ENCODE data around the gene ASMT.
"Not testable (repeated sequence)": the region's sequence is repeated elsewhere in the genome, so short reads cannot be mapped to it uniquely, and the experiment has no call there.

The ASMT gene

GRCh38 chrX:1598021-1598875 lies 16.6 kb upstream of the ASMT start:
- DNase-seq = no peak

- DNase-seq = no peak
Measured at GRCh38 chrX:1598876-1599790, 15.7 kb upstream of the ASMT start.

DNA sequence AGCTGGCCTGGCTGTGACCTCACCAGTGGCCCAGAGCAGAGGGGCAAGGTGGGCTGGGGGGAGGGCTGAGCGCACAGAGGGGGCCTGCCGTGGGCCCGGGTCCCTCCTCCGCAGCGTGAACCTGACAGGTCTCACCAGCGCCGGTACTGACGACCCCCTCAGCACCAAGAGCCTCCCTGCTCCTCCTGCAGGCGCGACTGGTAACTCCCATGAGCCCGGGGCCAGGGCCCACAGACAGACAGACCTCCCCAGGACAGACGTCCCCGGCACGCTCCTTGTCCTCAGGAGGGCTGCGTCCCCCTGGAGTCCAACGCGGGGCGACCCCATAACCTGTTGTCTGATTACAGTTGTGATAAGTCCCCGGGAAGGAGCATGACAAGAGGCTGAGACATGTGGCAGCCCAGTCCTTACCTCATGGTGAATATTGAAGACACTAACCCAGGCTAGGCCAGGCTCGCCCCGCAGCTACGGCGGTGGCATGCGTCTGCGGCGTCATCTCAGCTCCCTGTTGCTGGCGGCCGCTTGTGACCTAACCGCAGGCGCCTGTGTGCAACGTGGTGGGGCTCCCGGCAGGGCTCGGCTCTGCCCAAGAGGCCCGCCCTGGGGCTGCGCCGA lies 15.0 kb upstream of the ASMT start:
- no peak for DNase-seq

GRCh38 chrX:1600406-1601050 lies 14.3 kb upstream of the ASMT start:
- no peak for DNase-seq

DNA sequence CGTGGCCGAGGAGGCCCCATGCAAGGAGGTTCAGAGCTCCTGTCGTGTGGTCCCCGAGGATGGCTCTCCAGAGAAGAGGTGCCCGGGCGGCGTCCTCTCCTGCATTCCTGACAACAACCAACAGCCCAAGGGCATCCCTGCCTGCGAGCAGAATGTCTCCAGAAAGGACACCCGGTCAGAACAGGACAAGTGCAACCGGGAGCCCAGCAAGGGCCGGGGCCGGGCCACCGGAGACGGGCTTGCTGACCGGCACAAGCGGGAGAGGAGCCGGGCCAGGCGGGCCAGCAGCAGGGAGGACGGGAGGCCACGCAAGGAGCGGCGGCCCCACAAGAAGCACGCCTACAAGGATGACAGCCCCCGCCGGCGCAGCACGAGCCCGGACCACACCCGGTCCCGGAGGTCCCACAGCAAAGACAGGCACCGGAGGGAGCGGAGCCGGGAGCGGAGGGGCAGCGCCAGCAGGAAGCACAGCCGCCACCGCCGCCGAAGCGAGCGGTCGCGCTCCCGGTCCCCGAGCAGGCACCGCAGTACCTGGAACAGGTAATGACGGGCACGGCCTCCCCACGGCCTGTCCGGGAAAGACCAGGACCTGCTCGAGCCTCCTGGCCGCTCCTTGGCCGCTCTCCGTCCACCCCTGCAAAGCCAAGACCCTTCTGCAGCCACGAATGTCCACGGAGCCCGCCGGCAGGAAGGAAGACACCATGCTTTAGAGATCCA lies 13.7 kb upstream of the ASMT start:
- no peak for DNase-seq

DNA sequence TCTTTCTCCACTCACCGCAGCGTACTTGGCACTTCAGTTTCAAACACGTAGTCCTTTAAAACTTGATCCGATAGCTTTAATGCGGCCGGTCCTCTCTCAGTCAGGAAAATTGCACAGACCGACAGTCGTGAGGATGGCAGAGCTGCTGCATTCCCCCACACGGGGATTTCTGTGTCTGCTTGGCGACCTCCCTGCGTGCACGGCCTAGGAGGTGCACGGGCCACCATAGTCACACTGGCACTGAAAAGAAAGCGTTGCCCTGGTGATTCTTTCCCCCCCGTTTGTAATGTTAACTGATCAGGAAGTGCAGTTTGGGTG lies 13.1 kb upstream of the ASMT start:
- no peak for DNase-seq

DNA sequence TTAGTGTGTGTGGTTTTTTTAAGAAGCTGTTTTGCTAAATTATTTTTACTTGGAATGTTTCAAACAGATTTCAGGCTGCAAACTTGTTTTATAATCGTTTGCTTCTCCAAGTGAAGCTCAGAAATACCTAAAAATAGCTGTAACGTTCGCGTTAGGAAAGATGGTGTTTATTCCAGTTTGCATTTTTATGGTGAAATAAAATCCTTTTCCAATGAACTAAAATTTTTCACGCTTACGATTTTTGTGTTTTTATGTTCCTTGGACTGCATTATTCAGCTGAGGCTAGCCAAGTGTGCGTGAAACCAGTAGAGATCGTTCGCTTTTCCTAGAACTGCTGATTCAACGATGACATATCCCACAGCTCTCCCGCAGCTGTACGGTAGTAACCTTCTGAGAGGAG lies 12.6 kb upstream of the ASMT start:
- DNase-seq = no peak

- DNase-seq = no peak
Measured at GRCh38 chrX:1606496-1606895, 8.4 kb upstream of the ASMT start.

DNA sequence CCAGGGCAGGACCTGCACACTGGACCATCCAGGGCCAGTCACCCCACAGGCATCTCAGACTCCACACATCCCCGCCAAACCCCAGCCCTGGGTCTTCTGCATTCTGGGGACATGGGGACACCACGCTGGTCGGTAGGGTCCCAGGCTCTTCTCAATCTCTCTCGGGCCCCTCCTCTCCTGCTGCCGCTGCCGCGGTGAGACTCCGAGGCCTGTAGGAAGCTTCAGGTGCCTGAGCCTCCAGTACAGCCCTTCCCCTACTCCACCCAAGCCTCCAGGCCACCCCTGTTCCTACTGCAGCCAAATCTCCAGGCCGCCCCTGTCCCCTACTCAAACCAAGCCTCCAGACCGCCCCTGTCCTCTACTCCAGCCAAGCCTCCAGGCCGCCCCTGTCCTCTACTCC lies 5.5 kb upstream of the ASMT start:
- DNase-seq = no peak

DNA sequence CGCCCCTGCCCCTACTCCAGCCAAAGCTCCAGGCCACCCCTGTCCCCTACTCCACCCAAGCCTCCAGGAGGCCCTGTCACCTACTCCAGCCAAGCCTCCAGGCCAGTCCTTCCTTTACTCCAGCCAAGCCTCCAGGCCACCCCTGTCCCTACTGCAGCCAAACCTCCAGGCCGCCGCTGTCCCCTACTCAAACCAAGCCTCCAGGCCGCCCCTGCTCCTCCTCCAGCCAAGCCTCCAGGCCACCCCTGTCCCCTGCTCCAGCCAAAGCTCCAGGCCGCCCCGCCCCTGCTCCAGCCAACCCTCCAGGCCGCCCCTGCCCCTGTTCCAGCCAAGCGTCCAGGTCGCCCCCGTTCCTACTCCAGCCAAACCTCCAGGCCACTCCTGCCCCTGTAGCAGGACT lies 5.1 kb upstream of the ASMT start:
- DNase-seq = no peak

DNA sequence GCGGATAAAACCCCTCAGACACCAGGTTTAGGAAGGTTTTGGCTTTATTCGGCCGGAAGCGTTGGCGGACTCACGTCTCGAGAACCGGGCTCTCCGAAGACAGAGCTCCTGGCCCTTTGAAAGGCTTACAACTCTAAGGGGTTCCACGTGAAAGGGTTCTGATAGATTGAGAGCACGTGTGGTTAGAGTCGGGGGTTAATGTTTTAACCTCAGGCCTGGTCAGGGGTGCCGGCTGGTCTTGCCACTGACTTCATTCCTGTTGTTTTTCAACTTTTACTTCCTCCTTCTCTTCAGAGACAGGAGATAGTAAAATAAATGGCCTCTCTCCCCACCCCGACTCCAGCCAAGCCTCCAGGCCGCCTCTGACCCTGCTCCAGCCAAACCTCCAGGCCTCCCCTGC lies 4.7 kb upstream of the ASMT start:
- DNase-seq = no peak

DNA sequence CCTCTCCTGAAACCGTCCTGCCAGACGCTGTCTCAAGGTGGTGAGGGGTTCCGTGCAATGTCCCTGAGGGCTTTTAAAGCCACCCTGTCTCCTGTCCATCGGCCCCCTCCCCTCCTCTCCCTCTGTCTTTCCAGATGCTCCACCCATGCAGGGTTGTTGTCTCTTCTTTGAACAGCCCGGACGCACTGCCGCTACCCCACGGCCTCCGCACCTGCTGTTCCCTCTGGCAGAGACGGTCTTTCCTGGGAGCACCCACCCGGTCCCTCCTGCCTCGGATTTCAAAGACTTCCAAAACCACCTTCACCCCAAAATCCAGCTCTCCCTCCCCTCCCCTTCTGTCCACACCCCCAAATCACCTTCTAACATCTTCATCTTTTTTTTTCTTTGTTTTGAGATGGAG lies 4.1 kb upstream of the ASMT start:
- no peak for DNase-seq

DNA sequence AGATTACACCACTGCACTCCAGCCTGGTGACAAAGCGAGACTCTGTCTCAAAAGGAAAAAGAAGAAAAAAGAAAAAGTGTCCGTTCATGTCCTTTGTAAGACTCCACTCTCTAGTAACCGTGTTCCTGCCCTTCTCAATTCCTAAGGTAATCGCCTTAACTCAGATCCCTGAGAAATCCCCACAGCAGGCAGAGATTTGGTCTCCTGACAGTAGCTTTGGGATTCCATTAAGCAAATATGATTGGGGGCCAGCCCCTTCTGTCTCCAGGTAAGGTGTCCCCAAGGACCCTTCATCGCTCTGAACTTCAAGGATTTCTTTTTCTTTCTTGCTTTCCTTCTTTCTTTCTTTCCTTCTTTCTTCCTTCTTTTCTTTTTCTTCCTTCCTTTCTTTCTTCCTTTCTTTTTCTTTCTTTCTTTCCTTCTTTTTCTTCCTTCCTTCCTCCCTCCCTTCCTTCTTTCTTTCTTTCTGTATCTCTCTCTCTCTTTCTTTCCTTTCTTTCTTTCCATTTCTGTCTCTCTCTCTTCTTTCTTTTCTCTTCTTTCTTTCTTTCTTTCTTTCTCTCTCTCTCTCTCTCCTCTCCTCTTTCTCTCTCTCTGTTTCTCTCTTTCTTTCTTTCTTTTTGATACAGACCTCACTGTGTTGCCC lies 2.1 kb upstream of the ASMT start:
- DNase-seq = no peak

DNA sequence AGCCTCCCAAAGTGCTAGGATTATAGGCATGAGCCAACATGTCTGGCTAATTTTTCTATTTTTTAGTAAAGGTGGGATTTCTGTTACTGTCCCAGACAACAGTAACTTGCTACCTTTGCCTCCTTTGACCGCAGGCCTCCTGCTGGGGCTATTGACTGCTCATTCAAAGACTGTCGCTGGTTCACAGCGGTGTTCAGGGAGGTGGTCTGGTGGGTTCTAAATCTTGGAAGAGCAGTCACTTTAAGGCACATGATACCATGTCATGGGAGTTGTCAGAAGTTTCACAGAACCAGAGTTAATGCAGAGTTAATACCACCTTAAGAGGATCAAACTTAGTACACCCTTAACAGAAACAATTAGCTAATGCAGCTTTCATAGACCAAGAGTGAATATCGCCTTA lies 3.8 kb downstream of the ASMT start:
- DNase-seq = no peak

DNA sequence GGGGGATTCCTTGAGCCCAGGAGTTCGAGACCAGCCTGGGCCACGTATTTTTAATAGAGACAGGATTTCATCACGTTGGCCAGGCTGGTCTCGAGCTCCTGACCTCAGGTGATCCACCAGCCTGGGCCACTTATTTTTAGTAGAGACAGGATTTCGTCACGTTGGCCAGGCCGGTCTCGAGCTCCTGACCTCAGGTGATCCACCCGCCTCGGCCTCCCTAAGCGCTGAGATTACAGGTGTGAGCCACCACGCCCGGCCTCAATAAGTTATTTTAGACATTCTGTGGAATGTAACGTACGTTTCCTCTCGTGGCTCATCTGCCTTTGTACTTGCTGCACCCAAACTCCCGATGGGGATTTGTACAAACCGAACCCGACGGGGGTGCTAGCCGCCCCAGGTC lies 8.8 kb downstream of the ASMT start:
- no peak for DNase-seq

- not testable (repeated sequence) for DNase-seq
Measured at GRCh38 chrX:1624158-1624860, 9.4 kb downstream of the ASMT start.

DNA sequence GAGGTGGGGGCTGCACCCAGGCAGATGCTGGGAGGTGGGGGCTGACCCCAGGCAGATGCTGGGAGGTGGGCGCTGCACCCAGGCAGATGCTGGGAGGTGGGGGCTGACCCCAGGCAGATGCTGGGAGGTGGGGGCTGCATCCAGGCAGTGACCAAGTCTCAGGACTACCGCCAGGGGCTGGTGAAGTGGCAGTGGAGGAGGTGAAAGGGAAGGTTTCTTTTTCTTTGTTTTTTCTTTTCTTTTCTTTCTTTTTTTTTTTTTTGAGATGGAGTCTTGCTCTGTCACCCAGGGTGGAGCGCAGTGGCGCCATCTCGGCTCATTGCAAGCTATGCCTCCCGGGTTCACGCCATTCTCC lies 10.0 kb downstream of the ASMT start:
- not testable (repeated sequence) for DNase-seq

- no peak for DNase-seq
Measured at GRCh38 chrX:1629244-1629643, 14.4 kb downstream of the ASMT start.

GRCh38 chrX:1646009-1646408 lies 31.1 kb downstream of the ASMT start:
- DNase-seq = no peak

DNA sequence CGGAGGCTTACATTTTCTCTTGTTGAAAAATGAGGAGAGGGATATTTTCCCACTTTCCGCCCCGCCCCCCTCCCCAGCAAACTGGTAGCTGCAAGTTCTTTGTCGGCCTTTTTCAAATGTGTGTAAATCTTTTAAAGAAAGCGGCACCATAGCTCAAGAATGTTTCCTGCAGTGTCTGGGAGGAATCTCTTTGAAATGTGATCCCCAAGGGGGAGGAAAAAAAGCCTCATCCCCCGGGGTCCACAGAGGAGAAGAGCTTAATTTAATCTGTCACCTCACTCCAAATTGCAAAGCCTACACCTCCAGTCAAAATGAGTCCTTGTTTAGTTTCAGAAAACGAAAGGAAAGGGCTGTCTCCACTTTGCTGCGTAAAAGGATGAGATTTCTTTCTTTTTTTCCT lies 34.8 kb downstream of the ASMT start:
- DNase-seq = no peak

- DNase-seq = not testable (repeated sequence)
Measured at GRCh38 chrX:1652011-1652811, 37.4 kb downstream of the ASMT start.
